Hindlimb muscle (tissue), 1 donor: Measurements from ENCODE around the gene SKP1. TPM values are rescaled to one million over a fixed set of nuclear protein-coding genes. Genes with fewer than 3 reads are reported as not detected.
"Not testable (repeated sequence)": the region's sequence is repeated elsewhere in the genome, so short reads cannot be mapped to it uniquely, and the experiment has no call there.

Experiments used
- DNase-seq: peaks from one replicate; pipeline ENCODE4 v3.0.0-alpha.2; 2013
- polyA plus RNA-seq: library from polyadenylated mRNA; unstranded; fragments of 120-200 nt; gene quantifications from one replicate; pipeline ENCODE4 v1.2.1, GENCODE V29; 2013; ENCODE audit not compliant: insufficient read length

Gene SKP1
- 332 TPM for polyA plus RNA-seq

DNA sequence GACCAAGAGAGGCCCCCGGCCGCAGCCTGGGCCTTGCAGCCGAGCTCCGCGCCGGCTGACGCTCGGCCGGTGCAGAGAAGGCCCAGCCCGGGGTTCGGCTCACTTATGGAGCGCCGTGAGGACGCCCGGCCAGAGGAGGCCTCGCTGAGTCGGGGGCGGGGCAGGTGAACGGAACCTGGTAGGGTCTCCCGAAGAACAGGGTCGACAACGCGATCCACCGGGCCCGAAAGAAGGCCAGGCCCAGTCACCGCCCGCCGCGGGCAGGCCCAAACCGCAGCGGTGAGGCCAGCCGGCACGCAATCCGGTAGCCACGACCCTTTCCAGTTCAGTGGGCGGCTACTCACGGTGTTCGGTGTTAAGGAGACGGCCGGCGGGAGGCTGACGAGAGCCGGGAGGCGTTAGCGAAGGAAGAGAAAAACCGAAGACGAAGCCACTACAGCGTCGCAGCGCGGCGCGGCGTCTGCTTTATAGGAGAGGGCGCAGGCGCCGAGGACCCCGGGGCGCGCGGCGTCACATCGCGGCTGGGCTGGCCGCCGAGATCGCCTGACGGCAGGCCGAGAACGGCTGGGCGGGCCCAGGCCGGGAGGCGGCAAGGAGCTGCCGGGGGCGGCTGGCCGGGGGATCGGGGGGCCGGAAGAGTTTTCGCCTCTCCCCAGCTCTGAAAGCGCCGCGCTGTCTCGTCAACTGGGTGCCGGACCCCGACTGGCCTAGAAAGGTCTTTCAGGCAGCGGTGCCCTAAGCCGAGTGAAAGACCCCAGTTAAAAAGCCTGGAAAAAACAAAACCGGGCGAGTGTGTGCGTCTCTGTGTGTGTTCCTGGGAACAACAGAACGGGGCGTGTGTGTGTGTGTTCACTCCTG is at the start of gene SKP1:
TSS of gene SKP1 (minus strand) at position 440 of the 858 bp plus-strand sequence. CDS start 2,928 bp downstream, outside the sequence.
- peak; percentile 93 for DNase-seq

DNA sequence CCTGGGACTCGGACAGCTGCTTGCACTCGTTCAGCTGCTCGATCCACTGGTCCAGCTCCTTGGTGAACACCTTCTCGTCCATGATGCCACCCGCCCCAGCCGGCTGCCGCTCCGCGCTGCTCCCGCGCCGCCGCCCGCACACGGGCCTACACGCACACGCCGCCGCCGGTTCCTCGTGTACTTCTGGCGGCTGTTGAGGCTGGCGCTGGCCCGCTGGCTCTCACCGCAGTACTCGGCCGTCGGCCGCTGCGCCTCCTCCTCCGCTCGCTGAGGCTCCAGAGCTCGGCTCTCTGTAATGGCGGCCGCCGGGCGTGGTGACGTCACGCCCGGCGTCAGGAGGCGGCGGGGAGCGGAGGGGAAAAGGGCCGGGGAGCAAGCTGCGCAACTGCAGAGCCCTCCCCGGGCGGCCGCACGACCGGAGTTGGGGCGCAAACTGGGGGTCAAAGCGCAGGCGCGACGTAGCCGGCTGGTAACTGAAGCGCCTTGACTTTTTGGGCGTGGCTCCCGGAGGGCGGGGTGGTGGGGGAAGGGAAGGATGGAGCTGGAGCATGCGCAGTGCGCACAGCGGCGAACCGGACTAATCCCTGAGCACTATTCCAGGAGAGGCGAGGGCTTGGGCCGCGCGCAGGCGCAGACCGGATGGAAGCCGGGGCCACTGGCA is 49.2 kb upstream of the SKP1 start, which contains the start of gene PPP2CA:
TSS of gene PPP2CA (minus strand) at position 294 of the 661 bp plus-strand sequence. CDS start at position 82, 212 bp downstream.
- peak; percentile 99 for DNase-seq

DNA sequence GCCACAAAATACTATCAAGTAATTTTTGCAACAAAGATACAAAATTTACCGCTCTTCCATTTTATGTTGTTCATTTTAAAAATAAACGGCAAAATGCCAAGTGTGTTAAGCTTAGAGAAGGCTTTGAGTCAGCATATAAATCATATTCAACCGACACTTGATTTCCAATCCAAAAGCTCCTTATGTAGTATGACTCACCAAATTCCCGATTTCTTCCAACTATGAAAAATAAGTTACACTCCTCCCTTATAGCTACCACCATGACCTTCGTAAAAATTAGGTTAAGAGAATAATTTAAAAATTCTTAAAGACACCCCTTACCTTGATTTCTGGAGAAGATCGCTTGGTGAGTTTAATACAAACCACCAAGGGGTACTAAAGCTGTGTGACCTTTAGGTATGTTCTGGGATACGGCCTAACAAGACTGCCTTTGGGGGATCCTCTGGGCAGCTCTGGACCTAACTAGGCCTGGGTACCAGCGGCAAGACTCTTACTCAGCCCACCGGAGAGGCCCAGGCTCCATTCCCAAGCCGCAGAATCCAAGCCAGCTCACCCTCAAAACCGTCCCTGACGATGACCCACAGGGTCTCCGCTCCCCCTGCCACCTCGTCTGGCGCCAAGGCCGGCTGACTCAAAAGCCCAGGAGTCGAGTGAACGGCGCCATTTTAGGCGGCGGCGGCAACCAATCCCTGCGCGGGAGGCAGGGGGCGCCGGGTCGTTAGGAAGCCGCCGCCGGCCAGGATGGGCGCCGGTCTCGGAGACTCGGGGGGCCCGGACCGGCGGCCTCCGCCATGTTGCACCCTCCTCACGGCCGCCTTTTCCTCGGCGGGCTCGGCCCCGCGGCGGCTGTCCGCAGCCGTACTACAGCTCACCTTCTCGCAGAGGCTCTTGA is 48.4 kb upstream of the SKP1 start:
- peak; percentile 78 for DNase-seq

DNA sequence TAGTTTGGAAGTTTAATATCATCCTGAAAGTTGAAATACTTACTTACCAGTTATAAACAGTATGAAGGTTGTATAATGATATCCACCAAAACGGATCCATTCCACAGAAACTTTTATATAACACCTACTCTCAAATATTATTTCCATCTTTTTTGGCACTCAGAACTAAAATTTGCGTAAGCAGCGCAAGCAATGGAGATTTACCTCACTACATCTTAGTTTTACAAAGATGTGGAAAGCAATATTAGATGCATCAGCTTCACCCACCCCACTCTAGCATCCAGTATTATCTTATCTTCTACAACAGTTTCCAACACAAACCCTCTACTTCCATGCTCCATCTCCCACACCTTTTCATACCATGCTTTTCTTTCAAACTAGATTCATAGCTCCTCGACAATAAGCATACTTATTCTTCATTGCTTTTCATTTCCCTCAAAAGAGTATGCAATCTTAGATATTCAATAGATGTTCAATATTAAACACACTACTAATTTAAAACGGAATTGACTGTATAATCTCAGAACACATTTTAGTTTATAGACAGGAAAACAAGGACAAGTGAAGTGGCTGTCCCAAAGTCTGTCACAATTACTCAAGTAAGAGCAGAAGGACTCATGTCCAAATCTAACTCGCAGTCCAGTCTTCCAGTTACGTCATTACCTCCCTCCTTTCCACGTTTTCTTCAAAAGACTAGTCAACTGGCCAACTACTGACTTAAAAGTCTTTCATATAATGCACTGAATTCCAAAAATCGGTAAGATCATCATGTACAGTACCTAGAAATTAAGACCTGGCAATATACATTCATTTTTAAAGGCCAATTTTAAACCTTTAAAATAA is 46.9 kb upstream of the SKP1 start:
- DNase-seq, result no peak

DNA sequence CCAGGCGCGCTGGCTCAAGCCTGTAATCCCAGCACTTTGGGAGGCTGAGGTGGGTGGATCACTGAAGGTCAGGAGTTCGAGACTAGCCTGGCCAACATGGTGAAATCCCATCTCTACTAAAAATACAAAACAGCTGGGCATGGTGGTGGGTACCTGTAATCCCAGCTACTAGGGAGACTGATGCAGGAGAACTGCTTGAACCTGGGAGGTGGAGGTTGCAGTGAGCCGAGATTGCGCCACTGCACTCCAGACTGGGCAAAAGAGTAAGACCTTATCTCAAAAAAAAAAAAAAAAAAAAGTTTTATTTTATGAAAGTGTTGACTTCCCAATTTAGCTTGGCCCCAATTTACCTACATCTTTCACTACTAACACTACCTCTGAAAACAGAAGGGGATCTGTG is 44.9 kb upstream of the SKP1 start:
- not testable (repeated sequence) for DNase-seq

DNA sequence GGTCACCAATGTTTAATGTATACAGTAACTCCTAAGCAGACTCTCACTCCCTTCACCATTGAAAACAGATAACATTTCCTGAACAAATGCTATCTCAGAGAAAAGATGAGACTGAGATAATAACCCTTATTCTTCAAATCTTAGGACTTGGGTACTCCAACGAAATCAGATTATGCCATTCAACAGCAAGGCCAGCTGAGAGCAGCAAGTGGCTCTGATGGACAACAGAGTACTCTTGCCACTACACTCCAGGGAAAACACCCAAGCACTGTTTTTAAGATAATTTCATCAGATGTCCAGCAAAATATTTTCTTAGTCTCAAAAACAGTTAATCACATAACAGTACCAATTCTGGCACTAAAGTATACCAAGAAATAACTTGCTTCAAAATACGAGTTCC is 39.0 kb upstream of the SKP1 start:
- DNase-seq, result no peak

DNA sequence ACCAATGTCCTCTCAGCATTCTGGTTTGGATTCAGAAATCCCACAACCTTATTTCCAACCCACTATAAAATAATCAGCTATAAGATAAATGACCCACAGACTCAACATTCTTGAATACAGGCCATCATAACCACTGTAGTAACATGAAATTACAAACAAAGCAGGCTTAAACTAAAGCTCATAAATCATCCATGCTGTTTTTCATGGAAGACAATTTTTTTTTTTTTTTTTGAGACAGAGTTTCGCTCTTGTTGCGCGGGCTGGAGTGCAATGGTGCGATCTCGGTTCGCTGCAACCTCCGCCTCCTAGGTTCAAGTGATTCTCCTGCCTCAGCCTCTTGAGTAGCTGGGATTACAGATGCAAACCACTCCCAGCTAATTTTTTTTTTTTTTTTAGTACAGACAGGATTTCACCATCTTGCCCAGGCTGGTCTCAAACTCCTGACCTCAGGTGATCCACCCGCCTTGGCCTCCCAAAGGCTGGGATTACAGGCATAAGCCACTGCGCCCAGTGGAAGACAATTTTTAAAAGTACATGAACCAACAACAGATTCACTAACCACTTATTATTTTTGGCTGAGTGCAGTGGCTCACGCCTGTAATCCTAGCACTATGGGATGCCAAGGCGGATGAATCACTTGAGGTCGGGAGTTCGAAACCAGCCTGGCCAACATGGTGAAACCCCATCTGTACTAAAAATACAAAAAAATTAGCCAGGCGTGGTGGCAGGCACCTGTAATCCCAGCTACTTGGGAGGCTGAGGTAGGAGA is 34.7 kb upstream of the SKP1 start:
- DNase-seq, result not testable (repeated sequence)

DNA sequence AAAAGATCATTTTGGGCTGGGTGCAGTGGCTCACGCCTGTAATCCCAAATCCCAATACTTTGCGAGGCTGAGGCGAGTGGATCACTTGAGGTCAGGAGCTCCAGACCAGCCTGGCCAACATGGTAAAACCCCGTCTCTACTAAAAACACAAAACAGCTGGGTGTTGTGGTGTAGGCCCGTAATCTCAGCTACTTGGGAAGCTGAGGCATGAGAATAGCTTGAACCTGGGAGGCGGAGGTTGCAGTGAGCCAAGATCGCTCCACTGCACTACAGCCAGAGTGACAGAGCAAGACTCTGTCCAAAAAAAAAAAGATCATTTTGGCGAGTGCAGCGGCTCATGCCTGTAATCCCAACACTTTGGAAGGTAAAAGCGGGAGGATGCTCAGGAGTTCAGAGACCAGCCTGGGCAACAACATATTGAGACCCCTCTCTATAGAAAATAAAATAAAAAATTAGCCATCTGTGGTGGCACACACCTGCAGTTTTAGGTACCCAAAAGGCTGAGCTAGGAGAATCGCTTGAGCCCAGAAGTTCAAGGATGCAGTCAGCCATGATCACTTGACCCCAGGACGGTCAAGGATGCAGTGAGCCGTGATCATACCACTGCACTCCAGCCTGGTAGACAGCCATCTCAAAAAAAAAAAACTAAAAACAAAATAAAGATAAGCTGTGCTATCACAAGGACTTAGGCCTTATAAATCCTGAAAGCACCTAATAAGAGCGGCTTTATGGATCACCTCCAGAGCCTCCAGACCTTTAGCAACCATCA is 32.9 kb upstream of the SKP1 start:
- DNase-seq, result no peak

DNA sequence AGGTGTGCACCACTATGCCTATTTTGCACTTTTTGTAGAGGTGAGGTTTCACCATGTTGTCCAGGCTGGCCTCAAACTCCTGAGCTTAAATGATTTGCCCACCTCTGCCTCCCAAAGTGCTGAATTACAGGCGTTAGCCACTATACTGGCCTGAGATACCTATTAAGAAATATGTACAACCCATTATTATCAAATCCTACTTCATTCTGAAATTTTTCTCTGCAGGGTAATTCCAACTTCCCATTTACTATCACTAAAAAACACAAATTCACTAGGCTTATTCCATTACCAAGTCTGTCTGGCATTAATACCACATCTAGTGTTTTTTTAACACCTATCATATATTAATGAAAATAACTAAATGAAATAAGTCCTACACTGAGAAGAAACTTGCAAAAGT is 30.9 kb upstream of the SKP1 start:
- no peak for DNase-seq

DNA sequence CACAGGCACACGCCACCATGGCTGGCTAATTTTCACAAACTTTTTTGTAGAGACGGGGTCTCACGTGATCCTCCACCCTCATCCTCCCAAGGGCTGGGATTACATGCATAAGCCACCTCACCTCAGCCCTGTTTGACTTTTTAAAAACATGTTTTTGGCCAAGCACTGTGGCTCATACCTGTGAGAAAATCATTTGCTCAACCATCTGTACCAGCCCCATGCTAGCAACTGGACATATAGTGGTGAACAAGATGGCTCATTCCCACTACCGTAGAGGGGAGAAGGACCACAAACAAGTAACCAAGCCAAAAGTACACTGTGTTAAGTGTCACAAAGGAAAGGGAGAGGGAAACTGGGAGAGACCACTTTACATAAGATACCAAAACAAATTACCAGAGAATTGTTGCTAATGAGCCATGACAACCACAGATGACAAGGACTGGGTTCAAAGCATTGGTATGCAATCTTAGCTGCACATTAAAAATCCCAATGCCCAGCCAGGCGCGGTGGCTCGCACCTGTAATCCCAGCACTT is 29.9 kb upstream of the SKP1 start:
- no peak for DNase-seq

DNA sequence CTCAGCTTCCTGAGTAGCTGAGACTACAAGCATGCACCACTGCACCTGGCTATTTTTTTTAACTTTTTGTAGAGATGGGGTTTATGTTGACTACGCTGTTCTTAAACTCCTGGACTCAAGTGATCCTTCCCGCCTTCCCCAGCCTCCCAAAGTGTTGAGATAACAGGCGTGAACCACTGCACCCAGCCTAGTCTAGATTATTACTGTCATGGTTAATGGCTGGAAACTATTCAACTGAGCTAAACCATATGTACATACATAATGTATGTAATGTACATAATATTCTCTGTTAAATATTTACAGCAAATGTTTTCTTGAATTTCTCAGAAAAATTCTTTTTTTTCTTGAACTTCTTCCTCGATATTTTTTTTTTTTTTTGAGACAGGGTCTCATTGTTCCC is 27.8 kb upstream of the SKP1 start:
- DNase-seq, result no peak

DNA sequence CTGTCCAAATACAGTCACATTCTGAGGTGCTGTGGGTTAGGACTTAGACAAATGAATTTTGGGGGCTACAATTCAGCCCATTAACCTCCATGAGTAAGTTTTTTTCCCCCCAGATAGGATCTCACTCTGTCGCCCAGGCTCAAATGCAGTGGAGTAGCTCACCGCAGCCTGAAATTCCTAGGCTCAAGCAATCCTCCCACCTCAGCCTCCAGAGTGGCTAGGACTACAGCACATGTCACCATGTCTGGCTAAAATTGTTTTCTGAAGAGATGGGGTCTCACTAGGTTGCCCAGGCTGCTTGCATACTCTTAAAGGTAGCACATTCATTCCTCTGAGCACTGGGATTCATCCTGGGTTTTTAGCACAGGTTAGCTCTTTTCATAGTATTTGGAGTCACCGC is 26.9 kb upstream of the SKP1 start:
- no peak for DNase-seq

DNA sequence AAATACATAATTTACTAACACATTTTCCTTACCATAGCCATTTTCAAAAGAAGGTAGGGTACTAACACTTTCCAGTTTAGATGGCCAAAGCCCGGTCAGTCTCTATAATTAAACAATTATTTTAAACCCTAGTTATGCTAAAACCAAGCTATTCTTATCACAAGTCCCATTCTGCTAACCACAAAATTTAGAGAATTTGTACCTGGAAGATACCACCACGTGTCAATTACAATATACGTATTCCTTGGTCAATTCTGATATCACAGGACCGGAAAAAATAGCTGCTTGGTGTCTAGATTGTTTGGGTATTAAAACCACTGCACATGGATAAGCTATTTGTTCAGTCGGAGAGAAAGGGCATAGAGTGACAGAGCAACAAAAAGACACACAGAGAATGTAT is 18.9 kb upstream of the SKP1 start:
- DNase-seq, result no peak

DNA sequence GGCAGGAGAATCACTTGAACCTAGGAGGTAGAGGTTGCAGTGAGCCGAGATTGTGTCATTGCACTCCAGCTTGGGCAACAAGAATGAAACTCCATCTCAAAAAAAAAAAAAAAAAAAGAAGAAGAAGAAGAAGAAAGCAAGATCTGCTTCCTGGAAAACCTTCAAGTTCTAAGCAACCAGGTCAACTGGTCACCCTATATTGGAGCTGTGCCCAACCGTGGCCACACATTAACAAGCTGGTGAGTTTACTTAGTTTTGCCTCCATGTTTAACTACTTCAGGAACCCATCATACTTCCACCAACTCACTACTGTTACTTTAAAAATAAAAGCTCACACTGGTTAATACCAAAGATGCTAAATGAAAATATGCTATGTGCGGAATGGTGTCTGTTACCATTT is 12.3 kb upstream of the SKP1 start:
- no peak for DNase-seq

DNA sequence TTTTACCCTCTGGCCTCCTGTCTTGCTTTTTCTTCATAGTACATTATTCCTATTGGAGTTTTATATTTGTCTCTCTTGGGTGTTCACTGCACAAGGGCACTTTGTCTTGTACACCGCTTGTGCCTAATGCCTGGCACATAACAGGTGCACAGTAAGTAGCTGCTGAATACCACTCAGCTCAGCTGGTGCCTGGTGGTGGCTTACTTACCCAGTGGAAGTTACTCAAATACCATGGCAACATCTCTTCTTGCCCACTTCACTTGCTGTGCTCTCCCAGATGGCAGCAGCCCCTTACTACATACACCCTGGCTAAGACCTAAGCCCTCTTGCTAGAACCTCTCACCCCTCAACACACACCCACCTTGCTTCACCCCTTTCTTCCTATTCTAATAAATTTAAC is 11.3 kb upstream of the SKP1 start:
- DNase-seq, result no peak

DNA sequence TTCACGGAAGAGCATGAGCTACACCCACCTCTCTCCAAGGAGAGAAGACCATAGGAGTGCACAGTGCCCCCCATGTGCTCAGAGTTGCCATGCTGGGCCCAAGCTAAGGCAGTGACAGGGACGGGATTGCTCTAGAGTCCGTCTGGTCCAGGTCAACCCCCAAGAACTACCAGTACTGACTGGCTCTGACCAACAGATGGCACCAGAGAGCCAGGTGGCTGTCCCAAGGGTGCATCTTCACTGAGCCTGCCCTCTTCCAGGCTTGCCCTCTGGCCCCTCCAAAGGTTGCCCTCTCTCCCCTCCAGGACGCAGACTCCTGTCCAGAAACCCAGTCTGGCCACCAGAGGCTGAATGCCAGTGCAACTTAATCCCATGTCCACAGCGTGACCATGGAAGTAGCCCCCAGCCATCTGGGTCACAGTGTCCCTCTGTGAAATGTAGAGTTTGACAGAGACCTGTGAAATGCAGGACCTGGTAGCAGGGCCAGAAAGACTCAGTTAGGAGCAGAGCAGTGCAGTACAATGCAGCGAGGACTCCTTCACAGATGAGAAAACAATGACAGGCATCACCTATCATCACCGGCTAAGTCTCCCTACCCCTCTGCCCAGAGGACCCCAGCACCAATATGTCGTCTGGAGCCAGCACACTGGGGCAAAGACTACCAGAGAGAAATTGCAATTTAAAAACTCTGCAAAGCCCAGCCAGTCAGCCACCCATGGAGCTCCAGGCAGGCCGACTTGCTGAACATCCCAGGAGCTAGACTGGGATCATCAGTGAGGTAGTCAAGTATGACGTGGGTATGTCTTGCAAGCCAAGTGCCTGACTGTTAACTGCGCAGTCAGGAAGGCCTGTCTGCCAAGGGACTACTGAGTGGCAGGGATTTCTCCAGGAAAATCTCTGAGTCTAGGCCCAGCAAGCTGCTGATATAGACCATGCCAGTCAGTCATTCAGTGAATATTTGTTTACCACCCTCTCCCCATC is 7.7 kb upstream of the SKP1 start:
- DNase-seq, result peak; percentile 51

DNA sequence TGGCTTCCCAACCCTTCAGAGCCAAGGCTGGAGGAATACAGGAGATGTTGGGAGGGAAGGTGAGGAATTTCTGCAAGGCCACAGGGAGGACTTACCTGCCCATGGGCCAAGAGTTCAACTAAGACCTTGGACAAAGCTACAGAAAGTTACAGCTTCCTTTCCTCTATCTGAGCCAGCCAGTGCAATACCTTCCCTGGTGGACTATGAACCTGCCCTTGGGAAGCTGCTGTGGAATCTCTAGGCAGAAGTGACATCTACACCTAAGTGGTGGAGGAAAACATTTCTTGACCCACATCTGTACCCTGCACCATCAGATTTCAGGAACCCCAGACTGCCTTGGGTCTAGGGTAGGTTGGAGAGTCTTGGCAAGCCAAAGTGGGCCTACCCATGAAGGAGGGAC is 6.7 kb upstream of the SKP1 start:
- DNase-seq, result no peak

DNA sequence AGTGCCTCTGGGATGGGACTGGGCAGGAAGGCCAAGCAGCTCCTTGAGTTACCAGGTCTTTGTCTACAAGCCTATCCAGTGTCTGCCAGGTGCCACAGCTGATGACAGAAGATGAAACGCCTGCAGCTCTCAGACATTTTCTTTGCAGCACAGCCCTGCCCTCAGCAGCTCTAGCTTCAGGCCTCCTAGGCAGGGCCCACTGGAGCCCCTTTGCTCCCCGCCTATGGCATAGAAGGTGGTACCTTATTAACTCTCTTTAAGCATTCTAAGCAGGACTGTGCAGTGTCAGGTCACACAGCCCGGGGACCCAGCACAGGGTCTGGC is 1.3 kb upstream of the SKP1 start:
- DNase-seq, result no peak
